Activated CD4-positive, CD25-positive, alpha-beta regulatory T cell treated with anti-CD3 and anti-CD28 coated beads, Interleukin-2, amount 50 U/mL, for 24 hours (primary cell): ENCODE measurements around the gene CFAP43.

Source experiments
- ATAC-seq, 2 donors: fragments of 150-1000 bp; cut with Tn5 transposase; one replicate each; pipeline ENCODE4 v1.10.0; 2021; ENCODE audit warnings: mild to moderate bottlenecking in 1 of 2, moderate library complexity in 1 of 2

The CFAP43 gene

DNA sequence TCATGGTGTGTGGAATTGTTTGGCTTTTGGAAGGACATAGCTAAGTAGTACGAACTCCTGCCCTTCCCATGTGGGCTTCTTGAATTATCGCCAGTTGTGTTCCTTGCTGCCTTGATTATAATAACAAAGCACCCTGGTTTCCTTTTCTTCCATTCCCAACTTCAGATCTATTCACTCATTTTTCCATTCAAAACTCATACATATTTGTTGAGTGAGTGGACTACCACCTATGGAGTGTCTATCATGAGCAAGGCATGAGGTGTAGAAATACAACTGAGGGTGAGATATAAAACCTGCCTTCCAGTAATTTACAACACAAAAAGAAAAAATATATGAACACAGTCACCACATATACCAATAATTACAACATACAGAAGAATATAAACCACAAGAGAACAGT lies 141.6 kb downstream of the CFAP43 start:
- ATAC-seq = no peak

- no peak for ATAC-seq
Measured at GRCh38 chr10:104089621-104090020, 142.5 kb downstream of the CFAP43 start.

DNA sequence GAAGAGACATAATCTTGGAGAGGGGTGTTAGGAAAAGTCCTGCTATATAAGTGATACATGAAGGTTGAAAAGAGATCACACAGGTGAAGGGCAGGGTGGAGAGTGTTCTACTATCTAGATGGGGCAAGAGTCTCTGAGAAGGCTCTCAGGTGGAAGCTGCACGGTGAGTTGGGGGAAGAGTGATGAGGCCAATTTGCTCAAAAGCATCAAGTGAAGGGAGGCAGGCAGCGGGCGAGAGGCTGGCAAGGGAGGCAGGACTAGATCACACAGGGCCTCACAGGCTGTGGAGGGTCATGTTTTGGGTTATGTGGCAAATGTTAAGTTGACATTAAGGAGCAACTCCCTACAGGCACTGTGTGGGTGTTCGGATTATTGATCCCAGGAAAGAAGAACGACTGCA lies 143.9 kb downstream of the CFAP43 start:
- no peak for ATAC-seq

GRCh38 chr10:104085801-104086400 lies 146.3 kb downstream of the CFAP43 start, which contains the start of gene COL17A1:
Gene COL17A1, minus strand, starts transcription at chr10:104085880. Its CDS starts 5,207 bp downstream, at chr10:104080673.
- no peak for ATAC-seq

DNA sequence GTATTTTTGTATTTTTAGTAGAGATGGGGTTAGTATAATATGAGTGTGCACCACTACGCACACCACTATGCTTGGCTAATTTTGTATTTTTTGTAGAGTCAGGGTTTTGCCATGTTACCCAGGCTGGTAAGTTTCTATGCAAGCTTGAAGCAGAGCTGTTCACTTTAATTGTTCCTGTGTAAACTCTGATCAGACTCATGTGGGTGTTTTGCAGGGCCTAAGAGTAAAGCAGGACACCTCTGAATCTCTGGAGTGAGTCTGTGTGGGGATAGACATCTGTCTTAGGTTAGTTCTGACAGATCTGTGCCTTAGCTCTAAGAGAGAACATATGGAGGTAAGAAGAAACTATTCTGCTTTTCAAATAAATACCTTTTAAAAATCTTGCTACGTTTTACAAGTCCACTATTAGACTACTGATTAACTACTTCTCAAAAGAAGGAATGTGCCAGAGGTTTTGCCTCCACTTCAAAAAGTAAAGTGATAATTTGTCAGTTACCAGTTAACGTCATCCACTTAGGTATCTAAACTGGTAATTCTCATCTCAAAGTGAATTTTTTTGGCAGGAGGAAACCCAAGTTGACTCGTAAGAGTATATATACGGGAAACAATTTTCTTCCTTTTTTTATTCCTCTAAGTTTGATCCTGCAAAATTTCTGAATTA lies 147.6 kb downstream of the CFAP43 start:
- ATAC-seq = no peak

GRCh38 chr10:104081998-104082397 lies 150.2 kb downstream of the CFAP43 start:
- ATAC-seq = no peak

DNA sequence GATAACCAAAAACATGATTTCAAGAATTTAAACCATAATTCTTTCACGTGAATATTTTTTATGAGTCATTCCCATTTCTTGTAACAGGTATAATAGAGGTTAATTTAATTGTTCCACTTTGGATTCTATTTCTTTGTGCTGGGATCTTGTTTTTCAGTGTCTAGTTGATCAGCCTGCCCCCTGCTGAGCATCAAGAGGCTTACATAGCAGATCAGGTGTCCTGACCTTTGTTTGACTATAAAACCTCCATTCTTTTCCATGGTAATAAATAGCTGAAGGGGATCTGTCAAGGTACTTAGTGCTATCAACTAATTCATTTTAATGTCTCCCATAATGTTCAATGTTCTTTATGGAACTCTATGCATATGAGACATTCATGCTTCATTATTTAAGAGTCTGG lies 151.4 kb downstream of the CFAP43 start:
- ATAC-seq = peak in 1 of 2 donors; percentile 27
